ENCODE measurements around the gene OLIG1. TPM values are rescaled to one million over a fixed set of nuclear protein-coding genes. Genes with fewer than 3 reads are reported as not detected.

Gene OLIG1
- total RNA-seq, 1 experiment from 2014 or later = not detected

GRCh38 chr21:33026443-33026858 lies 43.5 kb upstream of the OLIG1 start:
- intact Hi-C loops (cut with micrococcal nuclease) = no loop called here
- Histone ChIP-seq H3K27me3 (ENCODE audit: insufficient read depth, low read length) (peaks cover 12% of the 10 kb centered on the region; the same call in 1 of the 2 replicates), H3K9me3 (ENCODE audit: control insufficient read depth in 1 of 2, insufficient read depth in 1 of 2, low read depth in 1 of 2, low read length in 2 of 2) (no peaks in the 10 kb centered on the region), H3K27ac (ENCODE audit: low read depth, low read length) (no peak overlapping the region), H3K36me3 (ENCODE audit: control insufficient read depth in 1 of 2, insufficient read depth in 2 of 2, low read length in 2 of 2) (no peaks in the 10 kb centered on the region), H3K9ac (ENCODE audit: low read length) (no peak overlapping the region), H3K4me1 (ENCODE audit: control insufficient read depth in 1 of 2, insufficient read depth in 2 of 2, low read length in 2 of 2) (no peaks in the 10 kb centered on the region), H3K9me2 (ENCODE audit: insufficient read depth) (no peaks in the 10 kb centered on the region), H4K20me1 (ENCODE audit: insufficient read depth) (no peaks in the 10 kb centered on the region), H3K4me3 (replicated peaks in 1 of 2; ENCODE audit: low read depth in 1 of 2, low read length in 2 of 2) (no peak overlapping the region), H2AFZ (ENCODE audit: low read depth, low read length, poor library complexity, severe bottlenecking) (no peak overlapping the region), H3K79me2 (ENCODE audit: insufficient read depth, low read length) (no peaks in the 10 kb centered on the region), H3K4me2 (ENCODE audit: low read length) (no peak overlapping the region)
- CTCF ChIA-PET = no interaction called here
- no peak for TF ChIP-seq CTCF (IDR thresholded peaks at IDR 0.05 in 2 of 3, conservative IDR thresholded peaks at IDR 0.05 in 1 of 3; ENCODE audit: borderline replicate concordance in 1 of 3, insufficient read depth in 1 of 3, low read depth in 2 of 3, low read length in 2 of 3)
- no peak for TF ChIP-seq RAD21 (IDR thresholded peaks at IDR 0.05; ENCODE audit: low read depth)
- TF ChIP-seq POLR2A (IDR thresholded peaks at IDR 0.05; ENCODE audit: borderline replicate concordance, extremely low read depth, insufficient read depth, insufficient read length) = no peak
- no peak for TF ChIP-seq EZH2phosphoT487 (IDR thresholded peaks at IDR 0.05; ENCODE audit: borderline replicate concordance)
- TF ChIP-seq CEBPB (IDR thresholded peaks at IDR 0.05; ENCODE audit: low read depth) = no peak
- no peak for TF ChIP-seq ZFX (IDR thresholded peaks at IDR 0.05)
- TF ChIP-seq CBX3 (IDR thresholded peaks at IDR 0.05; ENCODE audit: low read depth) = no peak
- no peak for TF ChIP-seq ZBTB33 (IDR thresholded peaks at IDR 0.05; ENCODE audit: extremely low read depth, insufficient replicate concordance, low read length)
- TF ChIP-seq ELF1 (IDR thresholded peaks at IDR 0.05; ENCODE audit: borderline replicate concordance, low read depth) = no peak
- no peak for TF ChIP-seq EZH2 (IDR thresholded peaks at IDR 0.05)
- no peak for TF ChIP-seq SIN3A (IDR thresholded peaks at IDR 0.05; ENCODE audit: low read depth)
- no peak for TF ChIP-seq ATF3 (IDR thresholded peaks at IDR 0.05)
- TF ChIP-seq SP1 (IDR thresholded peaks at IDR 0.05; ENCODE audit: low read depth) = no peak
- no peak for TF ChIP-seq YY1 (IDR thresholded peaks at IDR 0.05; ENCODE audit: extremely low read depth, insufficient replicate concordance, low read depth, low read length)
- TF ChIP-seq POLR2AphosphoS5 (IDR thresholded peaks at IDR 0.05; ENCODE audit: low read depth, low read length) = no peak
- no peak for TF ChIP-seq MAX (IDR thresholded peaks at IDR 0.05)
- TF ChIP-seq JUND (IDR thresholded peaks at IDR 0.05) = no peak
- BruUV-seq (replicated peaks) = no TSS peak
- DNase-seq (ENCODE audit: low read depth, low spot score) (no peak), ATAC-seq (no peak)
- POLR2A ChIA-PET = no interaction called here
- RAD21 ChIA-PET (ENCODE audit: low non-redundant PET in 1 of 2, low total read pairs in 2 of 2, uncharacterized antibody in 2 of 2, unreplicated experiment in 2 of 2) = no interaction called here
